Trophoblast cell (in vitro differentiated cells and primary cell): ENCODE data around the gene SH3BGR.

Experiments used
- DNase-seq, 2 donors: peaks; one replicate each; pipeline ENCODE4 v3.0.0-alpha.2; 2016
- H2AFZ ChIP-seq: 2 replicates; pipeline ENCODE4 v1.6.1; 2013; ENCODE audit warnings: low read length, moderate library complexity, mild to moderate bottlenecking; ENCODE audit not compliant: insufficient read depth, poor library complexity
- H2AK5ac ChIP-seq: 2 replicates; pipeline ENCODE4 v1.6.1; 2013; ENCODE audit warnings: mild to moderate bottlenecking, low read length
- H2BK120ac ChIP-seq: 2 replicates; pipeline ENCODE4 v1.6.1; 2013; ENCODE audit warnings: low read length, mild to moderate bottlenecking, moderate library complexity; ENCODE audit not compliant: insufficient read depth, poor library complexity
- H2BK12ac ChIP-seq: 2 replicates; pipeline ENCODE4 v1.6.1; 2013; ENCODE audit warnings: mild to moderate bottlenecking, low read length, moderate library complexity
- H2BK5ac ChIP-seq: 2 replicates; pipeline ENCODE4 v1.6.1; 2013; ENCODE audit warnings: low read length, low read depth, moderate library complexity, mild to moderate bottlenecking; ENCODE audit not compliant: poor library complexity
- H3K14ac ChIP-seq: 2 replicates; pipeline ENCODE4 v1.6.1; 2013; ENCODE audit warnings: mild to moderate bottlenecking, low read length
- H3K18ac ChIP-seq: 2 replicates; pipeline ENCODE4 v1.6.1; 2013; ENCODE audit warnings: mild to moderate bottlenecking, low read length
- H3K23ac ChIP-seq: 2 replicates; pipeline ENCODE4 v1.6.1; 2013; ENCODE audit warnings: low read length
- H3K27ac ChIP-seq: 2 replicates; pipeline ENCODE4 v1.5.1; 2013; ENCODE audit warnings: low read depth, mild to moderate bottlenecking, inconsistent platforms, low read length, moderate library complexity
- H3K27me3 ChIP-seq: 2 replicates; pipeline ENCODE4 v1.6.1; 2013; ENCODE audit warnings: inconsistent platforms, mild to moderate bottlenecking, low read length, moderate library complexity; ENCODE audit not compliant: insufficient read depth
- H3K36me3 ChIP-seq, 2 experiments: 1 replicate in 1 of 2; 2 replicates in 1 of 2; pipeline ENCODE4 v1.6.1; 2013; ENCODE audit warnings: low read length in 2 of 2, mild to moderate bottlenecking in 2 of 2, moderate library complexity in 1 of 2; ENCODE audit not compliant: insufficient read depth in 2 of 2, control insufficient read depth in 1 of 2
- H3K4ac ChIP-seq: 2 replicates; pipeline ENCODE4 v1.6.1; 2013; ENCODE audit warnings: low read depth, mild to moderate bottlenecking, low read length, moderate library complexity
- H3K4me1 ChIP-seq, 2 experiments: 1 replicate in 1 of 2; 2 replicates in 1 of 2; pipeline ENCODE4 v1.6.1; 2013; ENCODE audit warnings: low read length in 2 of 2, mild to moderate bottlenecking in 2 of 2, moderate library complexity in 1 of 2; ENCODE audit not compliant: insufficient read depth in 2 of 2, control insufficient read depth in 1 of 2
- H3K4me2 ChIP-seq: 2 replicates; pipeline ENCODE4 v1.6.1; 2013; ENCODE audit warnings: inconsistent platforms, mild to moderate bottlenecking, low read length, moderate library complexity
- H3K4me3 ChIP-seq: 2 replicates; pipeline ENCODE4 v1.5.1; 2013; ENCODE audit warnings: mild to moderate bottlenecking, low read depth, low read length, inconsistent platforms
- H3K79me1 ChIP-seq: one replicate; pipeline ENCODE4 v1.6.1; 2013; ENCODE audit warnings: low read length
- H3K79me2 ChIP-seq: 2 replicates; pipeline ENCODE4 v1.6.1; 2013; ENCODE audit warnings: low read length, mild to moderate bottlenecking; ENCODE audit not compliant: control insufficient read depth, insufficient read depth, poor library complexity
- H3K9ac ChIP-seq: 2 replicates; pipeline ENCODE4 v1.6.1; 2013; ENCODE audit warnings: mild to moderate bottlenecking, low read length
- H3K9me3 ChIP-seq: 2 replicates; pipeline ENCODE4 v1.6.1; 2013; ENCODE audit warnings: low read depth, mild to moderate bottlenecking, control low read depth, inconsistent platforms, low read length; ENCODE audit not compliant: insufficient read depth
- H4K12ac ChIP-seq: 2 replicates; pipeline ENCODE4 v1.6.1; 2013; ENCODE audit warnings: low read depth, mild to moderate bottlenecking, low read length, moderate library complexity
- H4K8ac ChIP-seq: 2 replicates; pipeline ENCODE4 v1.6.1; 2013; ENCODE audit warnings: low read depth, mild to moderate bottlenecking, low read length, moderate library complexity
- H4K91ac ChIP-seq: one replicate; pipeline ENCODE4 v1.6.1; 2013; ENCODE audit warnings: low read depth, mild to moderate bottlenecking, low read length, moderate library complexity
- WGBS: extraction: QIAGEN DNeasy Blood & Tissue Kit; methylation state at CpG from one replicate; pipeline ENCODE4 v1.1.7; 2013; ENCODE audit warnings: missing lambda C conversion rate; ENCODE audit not compliant: insufficient read length, insufficient coverage; ENCODE audit errors: extremely low coverage; 5-methylcytosine and 5-hydroxymethylcytosine counted together

SH3BGR gene

GRCh38 chr21:39463308-39463707, 11.5 kb downstream of the SH3BGR start:
- no peaks in the 10 kb centered on the region for H3K9me3 ChIP-seq
- H3K27me3 ChIP-seq, result no peaks in the 10 kb centered on the region
- no peak overlapping the region for H4K91ac ChIP-seq
- H2BK5ac ChIP-seq, result no peak overlapping the region
- H3K14ac ChIP-seq, result no peak overlapping the region
- no peaks in the 10 kb centered on the region for H3K79me1 ChIP-seq
- H3K4me2 ChIP-seq, result no peak overlapping the region
- no peak overlapping the region for H2BK120ac ChIP-seq
- no peaks in the 10 kb centered on the region for H3K4me1 ChIP-seq
- no CpG with 5 or more reads among the region's 3 CpGs for WGBS
- no peak overlapping the region for H3K4me3 ChIP-seq
- no peak overlapping the region for H3K27ac ChIP-seq
- no peak overlapping the region for H3K18ac ChIP-seq
- H2AFZ ChIP-seq, result no peak overlapping the region
- no peak overlapping the region for H4K8ac ChIP-seq
- H2AK5ac ChIP-seq, result no peak overlapping the region
- no peak for DNase-seq
- H3K36me3 ChIP-seq, result no peaks in the 10 kb centered on the region
- H3K79me2 ChIP-seq, result no peaks in the 10 kb centered on the region
- H3K23ac ChIP-seq, result no peak overlapping the region
- no peak overlapping the region for H4K12ac ChIP-seq
- H3K9ac ChIP-seq, result no peak overlapping the region
- no peak overlapping the region for H3K4ac ChIP-seq
- H2BK12ac ChIP-seq, result no peak overlapping the region

- Histone ChIP-seq H2BK12ac (no peak overlapping the region), H2AK5ac (no peak overlapping the region)
Observed at GRCh38 chr21:39466584-39466983, 14.8 kb downstream of the SH3BGR start.

GRCh38 chr21:39467746-39468145, 16.0 kb downstream of the SH3BGR start:
- no peak overlapping the region for H4K91ac ChIP-seq
- no peak overlapping the region for H3K9ac ChIP-seq
- WGBS, result no CpG with 5 or more reads among the region's 3 CpGs
- no peak overlapping the region for H3K18ac ChIP-seq
- H4K12ac ChIP-seq, result no peak overlapping the region
- no peak overlapping the region for H3K4me2 ChIP-seq
- no peak overlapping the region for H3K14ac ChIP-seq
- H3K36me3 ChIP-seq, result no peaks in the 10 kb centered on the region
- H4K8ac ChIP-seq, result no peak overlapping the region
- no peaks in the 10 kb centered on the region for H3K27me3 ChIP-seq
- no peak for DNase-seq
- no peak overlapping the region for H3K23ac ChIP-seq
- H3K79me1 ChIP-seq, result no peaks in the 10 kb centered on the region
- no peak overlapping the region for H2AK5ac ChIP-seq
- peak overlapping the region; percentile 47 for H3K4me3 ChIP-seq
- no peaks in the 10 kb centered on the region for H3K79me2 ChIP-seq
- H2BK5ac ChIP-seq, result no peak overlapping the region
- H2AFZ ChIP-seq, result no peak overlapping the region
- no peak overlapping the region for H2BK120ac ChIP-seq
- no peak overlapping the region for H2BK12ac ChIP-seq
- no peak overlapping the region for H3K4ac ChIP-seq
- H3K27ac ChIP-seq, result no peak overlapping the region
- H3K9me3 ChIP-seq, result no peaks in the 10 kb centered on the region
- H3K4me1 ChIP-seq, result no peaks in the 10 kb centered on the region

More at GRCh38 chr21:39466584-39466983, 14.8 kb downstream of the SH3BGR start:
- no peaks in the 10 kb centered on the region for H3K9me3 ChIP-seq
- H3K9ac ChIP-seq, result no peak overlapping the region
- no peaks in the 10 kb centered on the region for H3K79me1 ChIP-seq
- H4K8ac ChIP-seq, result no peak overlapping the region
- no peak overlapping the region for H3K27ac ChIP-seq
- no peak for DNase-seq
- H2AFZ ChIP-seq, result no peak overlapping the region
- H3K23ac ChIP-seq, result no peak overlapping the region
- H4K91ac ChIP-seq, result no peak overlapping the region
- H4K12ac ChIP-seq, result no peak overlapping the region
- no peak overlapping the region for H2BK120ac ChIP-seq
- H3K79me2 ChIP-seq, result no peaks in the 10 kb centered on the region
- no peak overlapping the region for H3K18ac ChIP-seq
- H3K4me2 ChIP-seq, result no peak overlapping the region
- H3K4me1 ChIP-seq, result no peaks in the 10 kb centered on the region
- no peak overlapping the region for H2BK5ac ChIP-seq
- no peak overlapping the region for H3K4me3 ChIP-seq
- no peaks in the 10 kb centered on the region for H3K27me3 ChIP-seq
- H3K4ac ChIP-seq, result no peak overlapping the region
- H3K14ac ChIP-seq, result no peak overlapping the region
- H3K36me3 ChIP-seq, result no peaks in the 10 kb centered on the region

- Histone ChIP-seq H2BK120ac (no peak overlapping the region), H4K12ac (no peak overlapping the region), H3K79me2 (no peaks in the 10 kb centered on the region), H3K36me3 (no peaks in the 10 kb centered on the region), H4K91ac (no peak overlapping the region), H2AK5ac (no peak overlapping the region), H4K8ac (no peak overlapping the region), H3K9me3 (no peaks in the 10 kb centered on the region), H3K14ac (no peak overlapping the region), H3K27me3 (no peaks in the 10 kb centered on the region), H3K4me1 (no peaks in the 10 kb centered on the region), H2AFZ (no peak overlapping the region), H3K23ac (no peak overlapping the region), H3K4ac (no peak overlapping the region), H3K18ac (no peak overlapping the region), H3K79me1 (no peaks in the 10 kb centered on the region), H2BK5ac (no peak overlapping the region), H3K4me3 (no peak overlapping the region), H3K4me2 (no peak overlapping the region), H2BK12ac (no peak overlapping the region), H3K9ac (no peak overlapping the region), H3K27ac (no peak overlapping the region)
- WGBS, result no CpG with 5 or more reads among the region's 1 CpG
- DNase-seq, result no peak
Observed at GRCh38 chr21:39468559-39468958, 16.8 kb downstream of the SH3BGR start.
